Articular chondrocyte of knee joint (primary cell): ENCODE measurements around the gene SLC4A8. TPM values are rescaled to one million over a fixed set of nuclear protein-coding genes. Genes with fewer than 3 reads are reported as not detected.

Source experiments
- total RNA-seq: library from RNA; depleted of rRNA; stranded (reverse); fragments of >200 nt; gene quantifications from 2 replicates; pipeline ENCODE4 v1.2.3, GENCODE V29; 2012

Gene SLC4A8
- 4.1 and 6.3 TPM in 2 replicates for total RNA-seq

DNA sequence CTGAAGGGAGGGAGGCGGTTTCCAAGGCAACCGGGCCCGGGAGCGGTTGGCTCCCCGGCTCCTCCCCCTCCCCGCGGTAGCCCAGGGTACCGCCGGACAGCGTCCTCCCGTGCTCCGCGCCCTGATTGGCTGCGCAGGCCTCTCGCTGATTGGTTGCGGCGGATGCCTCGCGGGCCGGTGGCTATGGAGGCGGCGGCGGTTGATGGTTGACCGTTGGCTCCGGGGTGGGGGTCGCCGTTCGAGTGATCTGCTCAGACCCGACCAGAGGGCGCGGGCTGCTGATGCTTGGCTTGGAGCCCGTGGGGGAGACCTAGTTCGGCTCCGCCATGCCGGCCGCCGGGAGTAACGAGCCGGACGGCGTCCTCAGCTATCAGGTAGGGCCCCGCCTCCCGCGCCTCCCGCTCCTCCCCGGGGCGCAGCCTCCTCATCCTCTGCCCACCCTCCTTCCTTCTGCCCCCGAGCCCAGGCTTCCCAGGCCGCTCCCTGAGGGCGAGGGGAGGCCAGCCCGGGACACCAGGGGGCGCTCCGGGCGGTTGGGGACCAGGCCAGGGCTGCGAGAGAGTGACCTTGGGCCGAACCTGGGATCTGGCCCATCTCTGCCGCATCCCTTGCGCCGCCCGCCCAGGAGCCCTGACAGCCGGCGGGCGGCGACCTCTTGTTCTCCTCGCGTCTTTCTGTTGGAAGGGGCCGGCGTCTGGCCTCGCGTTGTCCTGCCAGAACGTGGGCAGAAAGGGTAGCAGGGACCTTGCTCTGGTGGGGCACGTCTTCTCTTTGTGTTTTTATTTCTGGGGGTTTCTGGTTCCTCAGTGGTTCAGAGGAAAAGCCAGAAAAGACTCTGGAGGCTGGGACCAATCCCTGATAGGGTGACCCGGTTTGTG lies at the start of gene SLC4A8:
Gene SLC4A8, plus strand, starts transcription at position 170 of the 878 bp plus-strand sequence. Its CDS starts 157 bp downstream, at position 327.

DNA sequence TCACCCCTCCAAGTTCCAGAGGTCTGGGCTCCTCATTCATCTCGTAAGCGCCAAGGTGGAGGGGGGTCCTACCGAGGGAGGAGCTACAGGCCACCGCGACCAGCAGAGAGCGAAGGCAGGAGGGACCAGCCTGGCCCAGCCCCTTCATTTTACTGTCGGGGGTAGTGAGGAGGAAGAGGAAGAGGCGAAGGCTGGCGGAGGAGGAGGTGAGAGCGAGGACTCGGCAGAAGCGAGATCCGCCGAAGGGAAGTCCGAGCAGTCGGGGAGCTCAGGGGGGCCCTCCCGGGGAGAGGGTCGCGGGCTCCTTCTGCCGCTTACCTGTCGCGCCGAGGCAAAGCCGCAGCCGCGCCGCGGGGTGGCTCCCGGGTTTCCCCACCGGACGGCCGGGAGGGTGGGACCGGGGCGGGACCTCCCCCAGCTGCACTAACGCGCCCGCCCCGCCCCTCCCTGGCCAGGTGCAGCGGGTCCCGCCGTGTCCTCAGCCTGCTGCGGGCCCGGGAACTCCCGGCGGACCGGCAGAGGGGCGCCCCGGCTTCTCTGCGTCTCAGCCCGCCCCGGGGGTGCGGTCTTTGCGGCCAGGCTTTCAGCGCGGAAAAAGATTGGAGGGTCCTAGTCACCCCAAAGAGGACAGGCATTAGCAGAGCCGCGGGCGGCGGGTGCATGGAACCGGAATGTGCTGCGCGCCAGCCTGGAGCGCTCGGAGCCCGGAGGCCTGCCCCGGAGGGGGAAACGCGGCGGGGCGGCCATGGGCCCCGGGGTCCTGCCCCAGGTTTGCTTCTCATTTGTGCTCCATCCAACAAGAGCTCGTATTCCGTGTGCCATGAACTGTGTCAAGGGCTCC lies 33.1 kb upstream of the SLC4A8 start, which contains the start of gene GALNT6:
Gene GALNT6, minus strand, starts transcription at position 124 of the 841 bp plus-strand sequence. CDS start 11,625 bp downstream, outside the sequence.

Other genes with a start within 250 kb of the SLC4A8 start
- gene POU6F1, start 206.8 kb upstream of the SLC4A8 start, total RNA-seq, result 7.9 and 9.9 TPM in 2 replicates
- gene DAZAP2, start 186.0 kb upstream of the SLC4A8 start, total RNA-seq, result 169 and 224 TPM in 2 replicates
- 7.4 and 9.3 TPM in 2 replicates for gene SMAGP, start 154.4 kb upstream of the SLC4A8 start, total RNA-seq
- gene BIN2, start 100.7 kb upstream of the SLC4A8 start, total RNA-seq, result not detected in 2 replicates
- not detected in 2 replicates for gene CELA1, start 78.2 kb upstream of the SLC4A8 start, total RNA-seq
- gene GALNT6, start 33.4 kb upstream of the SLC4A8 start, total RNA-seq, result 6.1 and 10.2 TPM in 2 replicates
- gene SCN8A, start 166.4 kb downstream of the SLC4A8 start, total RNA-seq, result 41.7 and 42.1 TPM in 2 replicates